GM18502 (cell line): ENCODE measurements around the gene ENTPD7.
"Not testable (repeated sequence)": the region's sequence is repeated elsewhere in the genome, so short reads cannot be mapped to it uniquely, and the experiment has no call there.

ENCODE experiments used
- ATAC-seq: cut with Tn5 transposase; IDR thresholded peaks from one replicate; pipeline ENCODE4 v1.9.1; 2021; ENCODE audit warnings: mild to moderate bottlenecking; ENCODE audit not compliant: unreplicated experiment, poor library complexity

The ENTPD7 gene

GRCh38 chr10:99659031-99659867 is at the start of gene ENTPD7:
Gene ENTPD7 (plus strand): TSS chr10:99659509. CDS start chr10:99659957, 448 bp downstream.
- peak; percentile 99 for ATAC-seq

- no peak for ATAC-seq
These were observed 49.1 kb upstream of the ENTPD7 start for GRCh38 chr10:99610221-99610620.

GRCh38 chr10:99611326-99611725 is 48.0 kb upstream of the ENTPD7 start:
- ATAC-seq, result no peak

GRCh38 chr10:99612167-99612831 is 47.0 kb upstream of the ENTPD7 start:
- no peak for ATAC-seq

GRCh38 chr10:99615426-99615825 is 43.9 kb upstream of the ENTPD7 start:
- ATAC-seq, result no peak

GRCh38 chr10:99617696-99618095 is 41.6 kb upstream of the ENTPD7 start:
- no peak for ATAC-seq

- no peak for ATAC-seq
These were observed 40.1 kb upstream of the ENTPD7 start for GRCh38 chr10:99619090-99619800.

GRCh38 chr10:99619851-99620710 is 39.2 kb upstream of the ENTPD7 start, which contains the start of gene SLC25A28:
Gene SLC25A28 (minus strand): TSS chr10:99620439. CDS start chr10:99620335, 104 bp downstream.
- peak; percentile 1 for ATAC-seq

- peak; percentile 88 for ATAC-seq
These were observed 38.4 kb upstream of the ENTPD7 start for GRCh38 chr10:99620711-99621453.

- ATAC-seq, result no peak
These were observed 37.7 kb upstream of the ENTPD7 start for GRCh38 chr10:99621454-99622251.

- no peak for ATAC-seq
These were observed 35.4 kb upstream of the ENTPD7 start for GRCh38 chr10:99623919-99624318.

GRCh38 chr10:99625124-99625523 is 34.2 kb upstream of the ENTPD7 start:
- ATAC-seq, result not testable (repeated sequence)

GRCh38 chr10:99628923-99629624 is 30.2 kb upstream of the ENTPD7 start:
- ATAC-seq, result no peak

GRCh38 chr10:99629625-99629978 is 29.7 kb upstream of the ENTPD7 start:
- ATAC-seq, result peak; percentile 81

- ATAC-seq, result no peak
These were observed 28.9 kb upstream of the ENTPD7 start for GRCh38 chr10:99630433-99630832.

GRCh38 chr10:99630991-99631390 is 28.3 kb upstream of the ENTPD7 start:
- ATAC-seq, result no peak

GRCh38 chr10:99631496-99631895 is 27.8 kb upstream of the ENTPD7 start:
- ATAC-seq, result no peak

GRCh38 chr10:99633832-99634231 is 25.5 kb upstream of the ENTPD7 start:
- ATAC-seq, result no peak
